ENCODE data around the gene PCBP3. TPM values are rescaled to one million over a fixed set of nuclear protein-coding genes. Genes with fewer than 3 reads are reported as not detected.

PCBP3 gene
- total RNA-seq, 1 donor from 2014 or later: 2.5 TPM

DNA sequence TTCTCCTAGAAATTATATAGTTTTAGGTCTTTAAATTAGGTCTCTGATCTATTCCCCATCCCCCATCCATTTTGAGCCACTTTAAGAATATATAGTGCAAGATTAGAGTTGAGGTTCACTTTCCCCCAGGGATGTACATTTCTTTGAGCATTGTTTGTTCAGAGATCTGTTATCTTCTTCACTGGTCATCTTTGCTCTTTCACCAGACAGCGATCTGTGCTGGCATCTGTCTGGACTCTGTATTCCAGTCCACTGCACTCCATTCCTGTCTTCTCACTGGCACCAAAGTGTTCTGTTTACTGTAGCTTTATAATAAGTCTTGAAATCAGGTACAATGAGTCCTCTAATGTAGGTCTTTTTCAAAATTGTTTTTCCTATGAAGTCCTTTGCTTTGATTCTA, 112.5 kb downstream of the PCBP3 start:
- no peaks in the 10 kb centered on the region for H3K9me3 Mint-ChIP-seq (ENCODE audit: unreplicated experiment)
- no peaks in the 10 kb centered on the region for H3K36me3 Mint-ChIP-seq (ENCODE audit: low read depth, unreplicated experiment)
- no peaks in the 10 kb centered on the region for H3K27me3 Mint-ChIP-seq (ENCODE audit: unreplicated experiment)
- H3K4me1 Mint-ChIP-seq (ENCODE audit: unreplicated experiment): no peaks in the 10 kb centered on the region
- no peak overlapping the region for H3K4me3 Mint-ChIP-seq (ENCODE audit: unreplicated experiment)
- TF ChIP-seq, protein P1, sequence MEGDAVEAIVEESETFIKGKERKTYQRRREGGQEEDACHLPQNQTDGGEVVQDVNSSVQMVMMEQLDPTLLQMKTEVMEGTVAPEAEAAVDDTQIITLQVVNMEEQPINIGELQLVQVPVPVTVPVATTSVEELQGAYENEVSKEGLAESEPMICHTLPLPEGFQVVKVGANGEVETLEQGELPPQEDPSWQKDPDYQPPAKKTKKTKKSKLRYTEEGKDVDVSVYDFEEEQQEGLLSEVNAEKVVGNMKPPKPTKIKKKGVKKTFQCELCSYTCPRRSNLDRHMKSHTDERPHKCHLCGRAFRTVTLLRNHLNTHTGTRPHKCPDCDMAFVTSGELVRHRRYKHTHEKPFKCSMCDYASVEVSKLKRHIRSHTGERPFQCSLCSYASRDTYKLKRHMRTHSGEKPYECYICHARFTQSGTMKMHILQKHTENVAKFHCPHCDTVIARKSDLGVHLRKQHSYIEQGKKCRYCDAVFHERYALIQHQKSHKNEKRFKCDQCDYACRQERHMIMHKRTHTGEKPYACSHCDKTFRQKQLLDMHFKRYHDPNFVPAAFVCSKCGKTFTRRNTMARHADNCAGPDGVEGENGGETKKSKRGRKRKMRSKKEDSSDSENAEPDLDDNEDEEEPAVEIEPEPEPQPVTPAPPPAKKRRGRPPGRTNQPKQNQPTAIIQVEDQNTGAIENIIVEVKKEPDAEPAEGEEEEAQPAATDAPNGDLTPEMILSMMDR (IDR thresholded peaks at IDR 0.05; ENCODE audit: unreplicated experiment): no peak
- no peak overlapping the region for H3K27ac Mint-ChIP-seq (ENCODE audit: unreplicated experiment)
- DNase-seq (ENCODE audit: low spot score): no peak

DNA sequence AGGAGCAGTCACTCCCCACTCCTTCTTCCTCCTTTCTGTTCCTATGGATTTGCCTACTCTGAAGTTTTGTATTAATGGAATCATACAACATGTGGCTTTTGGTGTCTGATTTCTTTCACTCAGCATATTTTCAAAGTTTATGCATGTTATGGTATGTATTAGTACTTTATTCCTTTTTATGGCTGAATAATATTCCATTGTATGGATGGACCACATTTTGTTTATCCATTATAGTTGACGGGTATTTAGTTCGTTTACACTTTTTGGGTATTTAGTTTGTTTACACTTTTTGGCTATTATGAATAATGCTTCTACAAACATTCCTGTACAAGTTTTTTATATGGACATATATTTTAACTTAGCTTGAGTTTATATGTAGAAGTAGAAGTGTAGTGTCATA, 113.1 kb downstream of the PCBP3 start:
- Mint-ChIP-seq H3K4me1 (ENCODE audit: unreplicated experiment) (no peaks in the 10 kb centered on the region), H3K27ac (ENCODE audit: unreplicated experiment) (no peak overlapping the region), H3K9me3 (ENCODE audit: unreplicated experiment) (no peaks in the 10 kb centered on the region), H3K4me3 (ENCODE audit: unreplicated experiment) (no peak overlapping the region), H3K36me3 (ENCODE audit: low read depth, unreplicated experiment) (no peaks in the 10 kb centered on the region), H3K27me3 (ENCODE audit: unreplicated experiment) (no peaks in the 10 kb centered on the region)
- TF ChIP-seq, protein P1 (IDR thresholded peaks at IDR 0.05; ENCODE audit: unreplicated experiment): no peak
- no peak for DNase-seq (ENCODE audit: low spot score)

DNA sequence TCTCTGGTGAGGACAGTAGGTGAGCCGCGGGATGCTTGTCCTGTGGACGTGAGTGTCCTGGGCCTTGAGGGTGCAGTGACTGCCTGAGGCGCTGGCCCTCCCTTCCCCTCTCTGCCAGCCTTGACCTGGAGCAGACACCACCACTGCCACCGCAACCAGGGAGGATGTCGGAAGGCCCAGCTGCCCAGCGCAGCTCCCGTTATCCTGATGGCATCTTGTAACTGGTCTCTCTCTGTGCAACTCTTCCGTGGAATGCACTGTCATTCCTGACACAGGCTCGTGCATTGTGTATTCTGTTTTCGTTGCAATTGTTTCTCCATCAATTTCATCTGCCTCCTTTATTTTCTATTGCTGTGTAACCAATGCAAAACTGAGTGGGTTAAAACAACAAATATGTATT, 118.2 kb downstream of the PCBP3 start:
- TF ChIP-seq, protein P1 (IDR thresholded peaks at IDR 0.05; ENCODE audit: unreplicated experiment): no peak
- no peak for DNase-seq (ENCODE audit: low spot score)
- Mint-ChIP-seq H3K4me1 (ENCODE audit: unreplicated experiment) (no peaks in the 10 kb centered on the region), H3K27me3 (ENCODE audit: unreplicated experiment) (no peaks in the 10 kb centered on the region), H3K27ac (ENCODE audit: unreplicated experiment) (no peak overlapping the region), H3K4me3 (ENCODE audit: unreplicated experiment) (no peak overlapping the region), H3K36me3 (ENCODE audit: low read depth, unreplicated experiment) (no peaks in the 10 kb centered on the region), H3K9me3 (ENCODE audit: unreplicated experiment) (no peaks in the 10 kb centered on the region)

GRCh38 chr21:45763074-45763473, 119.5 kb downstream of the PCBP3 start:
- Mint-ChIP-seq H3K4me1 (ENCODE audit: unreplicated experiment) (no peaks in the 10 kb centered on the region), H3K27me3 (ENCODE audit: unreplicated experiment) (peaks cover 3% of the 10 kb centered on the region), H3K36me3 (ENCODE audit: low read depth, unreplicated experiment) (no peaks in the 10 kb centered on the region), H3K9me3 (ENCODE audit: unreplicated experiment) (no peaks in the 10 kb centered on the region), H3K27ac (ENCODE audit: unreplicated experiment) (no peak overlapping the region), H3K4me3 (ENCODE audit: unreplicated experiment) (no peak overlapping the region)
- DNase-seq (ENCODE audit: low spot score): no peak
- TF ChIP-seq, protein P1 (IDR thresholded peaks at IDR 0.05; ENCODE audit: unreplicated experiment): no peak

DNA sequence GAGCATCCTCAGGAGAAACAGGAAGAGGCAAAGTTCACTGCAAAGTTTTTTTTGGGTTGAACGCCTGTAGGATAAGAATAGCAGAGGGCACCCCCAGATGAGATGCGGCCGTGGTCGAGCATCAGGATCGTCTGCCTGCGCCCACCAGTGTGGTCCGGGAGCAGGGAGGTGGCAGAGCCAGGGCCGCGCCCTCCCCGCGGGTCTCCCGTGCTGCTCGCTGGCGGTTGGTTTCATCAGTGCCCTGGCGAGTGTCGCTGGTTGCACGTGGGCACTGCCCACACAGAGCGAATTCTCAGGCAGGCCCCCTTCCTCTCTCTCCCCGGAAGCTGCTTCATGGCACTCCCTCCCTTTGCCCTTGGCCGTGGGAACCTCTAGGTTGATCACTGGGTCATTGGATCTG, 120.0 kb downstream of the PCBP3 start:
- Mint-ChIP-seq H3K4me1 (ENCODE audit: unreplicated experiment) (no peaks in the 10 kb centered on the region), H3K27me3 (ENCODE audit: unreplicated experiment) (peaks cover 4% of the 10 kb centered on the region), H3K9me3 (ENCODE audit: unreplicated experiment) (no peaks in the 10 kb centered on the region), H3K4me3 (ENCODE audit: unreplicated experiment) (no peak overlapping the region), H3K27ac (ENCODE audit: unreplicated experiment) (no peak overlapping the region), H3K36me3 (ENCODE audit: low read depth, unreplicated experiment) (no peaks in the 10 kb centered on the region)
- TF ChIP-seq, protein P1 (IDR thresholded peaks at IDR 0.05; ENCODE audit: unreplicated experiment): no peak
- no peak for DNase-seq (ENCODE audit: low spot score)
